HAP-1 (cell line): Measurements from ENCODE around the gene NFIA.

Experiments
- DNase-seq, 2 experiments: peaks; one replicate each; pipeline ENCODE4 v3.0.0-alpha.2; 2016 to 2020; ENCODE audit warnings: low spot score in 2 of 2
- H3K27me3 ChIP-seq: fragments of 250-450 bp; sonication (Bioruptor Pico); 2 replicates; pipeline ENCODE4 v1.5.1; 2020; ENCODE audit warnings: low read depth, mild to moderate bottlenecking, moderate library complexity
- H3K36me3 ChIP-seq: fragments of 250-450 bp; sonication (Bioruptor Pico); replicated peaks from 2 replicates; pipeline ENCODE4 v1.5.1; 2020; ENCODE audit warnings: mild to moderate bottlenecking
- H3K4me1 ChIP-seq: fragments of 250-450 bp; sonication (Bioruptor Pico); 2 replicates; pipeline ENCODE4 v1.5.1; 2020; ENCODE audit warnings: mild to moderate bottlenecking
- H3K4me3 ChIP-seq: fragments of 250-450 bp; sonication (Bioruptor Pico); 2 replicates; pipeline ENCODE4 v1.5.1; 2020; ENCODE audit warnings: mild to moderate bottlenecking, moderate library complexity
- H3K9me3 ChIP-seq: fragments of 250-450 bp; sonication (Bioruptor Pico); 2 replicates; pipeline ENCODE4 v1.5.1; 2020; ENCODE audit warnings: mild to moderate bottlenecking, moderate library complexity
- in situ Hi-C: fragments of 300-500 bp; cut with MboI; formaldehyde crosslinking; loops from 3 replicates; pipeline ENCODE4 v1.14.3; 2020; ENCODE audit warnings: low sequenced_read_pairs, inconsistent platforms, mixed read lengths

NFIA gene

GRCh38 chr1:61391730-61392129 lies 309.4 kb downstream of the NFIA start:
- Histone ChIP-seq H3K9me3 (0 out of 2 replicates have a peak, but pooled peaks cover 2% of the 10 kb centered on the region), H3K4me3 (no peak overlapping the region), H3K27me3 (no peaks in the 10 kb centered on the region), H3K36me3 (no peaks in the 10 kb centered on the region), H3K4me1 (peaks cover 3% of the 10 kb centered on the region)
- DNase-seq, result no peak
- in situ Hi-C loops, result no loop called here

GRCh38 chr1:61392409-61393242 lies 310.3 kb downstream of the NFIA start:
- in situ Hi-C loops, result no loop called here
- H3K9me3 ChIP-seq, result 0 out of 2 replicates have a peak, but pooled peaks cover 2% of the 10 kb centered on the region
- H3K36me3 ChIP-seq, result no peaks in the 10 kb centered on the region
- no peak for DNase-seq
- H3K4me1 ChIP-seq, result no peaks in the 10 kb centered on the region
- no peaks in the 10 kb centered on the region for H3K27me3 ChIP-seq
- H3K4me3 ChIP-seq, result no peak overlapping the region

DNA sequence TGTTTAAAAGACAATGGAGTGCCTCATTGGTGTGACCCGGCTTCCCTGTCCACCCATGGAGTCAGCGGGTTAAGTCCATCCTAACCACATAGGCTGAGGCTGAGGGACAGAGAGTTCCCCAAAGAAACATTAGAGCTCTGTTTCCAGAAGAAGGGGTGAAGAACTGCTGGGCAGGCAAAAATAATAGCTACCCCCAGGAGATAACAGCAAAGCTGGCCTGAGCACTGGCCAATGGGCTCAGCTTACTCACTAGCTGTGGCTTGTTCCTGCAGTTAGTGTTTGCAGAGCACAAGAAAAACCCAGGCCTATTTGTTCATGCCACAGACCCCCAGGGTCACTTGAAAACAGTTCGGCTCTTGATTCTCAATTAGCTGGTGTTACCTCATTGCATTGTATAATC lies 311.2 kb downstream of the NFIA start:
- Histone ChIP-seq H3K27me3 (no peaks in the 10 kb centered on the region), H3K4me3 (no peak overlapping the region), H3K9me3 (0 out of 2 replicates have a peak, but pooled peaks cover 2% of the 10 kb centered on the region), H3K4me1 (no peaks in the 10 kb centered on the region), H3K36me3 (no peaks in the 10 kb centered on the region)
- DNase-seq, result no peak
- in situ Hi-C loops, result no loop called here

GRCh38 chr1:61395146-61395800 lies 312.9 kb downstream of the NFIA start:
- H3K36me3 ChIP-seq, result no peaks in the 10 kb centered on the region
- H3K4me1 ChIP-seq, result peaks cover 4% of the 10 kb centered on the region
- DNase-seq, result no peak
- H3K27me3 ChIP-seq, result no peaks in the 10 kb centered on the region
- in situ Hi-C loops, result no loop called here
- H3K9me3 ChIP-seq, result no peaks in the 10 kb centered on the region
- no peak overlapping the region for H3K4me3 ChIP-seq

- no peaks in the 10 kb centered on the region for H3K36me3 ChIP-seq
- H3K27me3 ChIP-seq, result no peaks in the 10 kb centered on the region
- DNase-seq, result no peak
- no peaks in the 10 kb centered on the region for H3K9me3 ChIP-seq
- peaks cover 4% of the 10 kb centered on the region for H3K4me1 ChIP-seq
- H3K4me3 ChIP-seq, result no peak overlapping the region
- in situ Hi-C loops, result no loop called here
Observed at GRCh38 chr1:61397495-61397894, 315.1 kb downstream of the NFIA start.

GRCh38 chr1:61397935-61398334 lies 315.6 kb downstream of the NFIA start:
- in situ Hi-C loops, result no loop called here
- DNase-seq, result no peak

GRCh38 chr1:61399199-61399598 lies 316.8 kb downstream of the NFIA start:
- Histone ChIP-seq H3K4me3 (no peak overlapping the region), H3K27me3 (no peaks in the 10 kb centered on the region), H3K4me1 (peaks cover 4% of the 10 kb centered on the region), H3K36me3 (no peaks in the 10 kb centered on the region), H3K9me3 (no peaks in the 10 kb centered on the region)
- DNase-seq, result peak; percentile 10 to 55
- in situ Hi-C loops, result no loop called here

More at GRCh38 chr1:61397935-61398334, 315.6 kb downstream of the NFIA start:
- H3K27me3 ChIP-seq, result no peaks in the 10 kb centered on the region
- H3K9me3 ChIP-seq, result no peaks in the 10 kb centered on the region
- no peak overlapping the region for H3K4me3 ChIP-seq
- peaks cover 4% of the 10 kb centered on the region for H3K4me1 ChIP-seq
- no peaks in the 10 kb centered on the region for H3K36me3 ChIP-seq

GRCh38 chr1:61400131-61400770 lies 317.9 kb downstream of the NFIA start:
- DNase-seq, result no peak
- Histone ChIP-seq H3K4me3 (no peak overlapping the region), H3K9me3 (no peaks in the 10 kb centered on the region), H3K4me1 (peaks cover 4% of the 10 kb centered on the region), H3K36me3 (no peaks in the 10 kb centered on the region), H3K27me3 (no peaks in the 10 kb centered on the region)
- in situ Hi-C loops, result no loop called here

- H3K9me3 ChIP-seq, result no peaks in the 10 kb centered on the region
- H3K36me3 ChIP-seq, result no peaks in the 10 kb centered on the region
- no peak overlapping the region for H3K4me3 ChIP-seq
- in situ Hi-C loops, result no loop called here
- no peaks in the 10 kb centered on the region for H3K27me3 ChIP-seq
- DNase-seq, result no peak
- H3K4me1 ChIP-seq, result peaks cover 4% of the 10 kb centered on the region
Observed at GRCh38 chr1:61400997-61401396, 318.6 kb downstream of the NFIA start.

DNA sequence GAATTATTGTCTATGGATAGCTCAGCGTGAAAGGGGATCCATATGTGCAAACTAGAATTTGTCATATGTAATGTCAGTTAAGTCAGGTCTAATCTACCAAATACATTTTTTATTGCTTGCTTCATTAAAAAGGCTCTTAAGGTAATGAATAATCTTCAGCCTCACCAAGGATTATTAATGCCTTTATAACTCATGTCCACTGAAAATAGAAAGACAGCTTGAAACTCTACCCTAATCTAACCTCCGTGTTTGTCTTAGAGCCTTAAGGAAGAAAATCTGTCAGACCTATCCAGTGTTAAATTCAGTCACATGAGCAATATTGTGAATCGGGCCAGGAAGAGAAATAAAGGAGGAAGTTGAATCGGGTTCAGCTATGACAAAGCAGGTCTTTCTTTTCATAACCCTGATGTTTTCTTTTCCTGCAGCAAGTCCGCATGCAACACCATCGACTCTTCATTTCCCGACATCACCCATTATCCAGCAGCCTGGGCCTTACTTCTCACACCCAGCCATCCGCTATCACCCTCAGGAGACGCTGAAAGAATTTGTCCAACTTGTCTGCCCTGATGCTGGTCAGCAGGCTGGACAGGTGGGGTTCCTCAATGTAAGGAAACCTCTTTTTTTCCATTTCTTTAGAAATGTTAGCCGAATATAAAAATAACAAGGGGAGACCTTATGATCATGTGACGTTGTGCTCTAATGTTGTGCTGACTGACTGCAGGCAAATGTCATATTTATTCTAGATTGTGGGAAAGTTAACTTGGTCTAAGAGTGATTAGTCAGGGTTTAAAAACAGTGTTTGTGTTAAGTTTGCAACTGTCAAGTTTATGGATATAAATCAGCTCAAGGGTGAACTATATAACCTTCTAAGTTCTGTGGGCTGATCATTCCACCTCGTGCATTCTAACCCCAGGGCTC lies 321.6 kb downstream of the NFIA start:
- DNase-seq, result no peak
- no peaks in the 10 kb centered on the region for H3K9me3 ChIP-seq
- H3K27me3 ChIP-seq, result no peaks in the 10 kb centered on the region
- in situ Hi-C loops, result no loop called here
- H3K4me3 ChIP-seq, result no peak overlapping the region
- H3K4me1 ChIP-seq, result peaks cover 4% of the 10 kb centered on the region
- H3K36me3 ChIP-seq, result peaks cover 9% of the 10 kb centered on the region; the same call in 1 of the 2 replicates

GRCh38 chr1:61404597-61405376 lies 322.4 kb downstream of the NFIA start:
- no peak overlapping the region for H3K4me3 ChIP-seq
- no peaks in the 10 kb centered on the region for H3K27me3 ChIP-seq
- no peak for DNase-seq
- peaks cover 9% of the 10 kb centered on the region; the same call in 1 of the 2 replicates for H3K36me3 ChIP-seq
- in situ Hi-C loops, result no loop called here
- no peaks in the 10 kb centered on the region for H3K4me1 ChIP-seq
- H3K9me3 ChIP-seq, result no peaks in the 10 kb centered on the region

- no peak overlapping the region for H3K4me3 ChIP-seq
- H3K4me1 ChIP-seq, result no peaks in the 10 kb centered on the region
- DNase-seq, result no peak
- H3K9me3 ChIP-seq, result no peaks in the 10 kb centered on the region
- no peaks in the 10 kb centered on the region for H3K27me3 ChIP-seq
- peaks cover 9% of the 10 kb centered on the region; the same call in 1 of the 2 replicates for H3K36me3 ChIP-seq
- in situ Hi-C loops, result no loop called here
Observed at GRCh38 chr1:61406467-61406866, 324.1 kb downstream of the NFIA start.
